NCI-H345 treated with DMSO at 0.1 percent for 48 hours (cell line): ENCODE results near the gene SDR42E2.

Experiments used
- DNase-seq: peaks from one replicate; lab custom pipeline; 2025; ENCODE audit not compliant: unreplicated experiment; lab: John Stamatoyannopoulos, UW

Gene SDR42E2

GRCh38 chr16:22240023-22240710 is 77.9 kb downstream of the SDR42E2 start:
- no peak for DNase-seq
